ENCODE data around the gene TTYH1.

- TF ChIP-seq, protein P1, sequence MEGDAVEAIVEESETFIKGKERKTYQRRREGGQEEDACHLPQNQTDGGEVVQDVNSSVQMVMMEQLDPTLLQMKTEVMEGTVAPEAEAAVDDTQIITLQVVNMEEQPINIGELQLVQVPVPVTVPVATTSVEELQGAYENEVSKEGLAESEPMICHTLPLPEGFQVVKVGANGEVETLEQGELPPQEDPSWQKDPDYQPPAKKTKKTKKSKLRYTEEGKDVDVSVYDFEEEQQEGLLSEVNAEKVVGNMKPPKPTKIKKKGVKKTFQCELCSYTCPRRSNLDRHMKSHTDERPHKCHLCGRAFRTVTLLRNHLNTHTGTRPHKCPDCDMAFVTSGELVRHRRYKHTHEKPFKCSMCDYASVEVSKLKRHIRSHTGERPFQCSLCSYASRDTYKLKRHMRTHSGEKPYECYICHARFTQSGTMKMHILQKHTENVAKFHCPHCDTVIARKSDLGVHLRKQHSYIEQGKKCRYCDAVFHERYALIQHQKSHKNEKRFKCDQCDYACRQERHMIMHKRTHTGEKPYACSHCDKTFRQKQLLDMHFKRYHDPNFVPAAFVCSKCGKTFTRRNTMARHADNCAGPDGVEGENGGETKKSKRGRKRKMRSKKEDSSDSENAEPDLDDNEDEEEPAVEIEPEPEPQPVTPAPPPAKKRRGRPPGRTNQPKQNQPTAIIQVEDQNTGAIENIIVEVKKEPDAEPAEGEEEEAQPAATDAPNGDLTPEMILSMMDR (IDR thresholded peaks at IDR 0.05; ENCODE audit: low read depth, low read length) = no peak
- TF ChIP-seq EZH2phosphoT487 (IDR thresholded peaks at IDR 0.05; ENCODE audit: low read depth) = no peak
Measured at GRCh38 chr19:54422136-54422535, 6.9 kb downstream of the TTYH1 start.
